Lung microvascular endothelial cell (primary cell): ENCODE data around the gene ASNS. TPM values are rescaled to one million over a fixed set of nuclear protein-coding genes. Genes with fewer than 3 reads are reported as not detected.

Source experiments
- DNase-seq, 2 donors: peaks; one replicate each; pipeline versions ENCODE4 v3.0.0 to v3.0.0-alpha.2; 2010; ENCODE audit warnings: low read depth in 2 of 2
- total RNA-seq: library from RNA; depleted of rRNA; stranded (reverse); fragments of >200 nt; gene quantifications from 2 replicates; pipeline ENCODE4 v1.2.1, GENCODE V29; 2014

ASNS gene
- total RNA-seq, 1 donor from 2014 or later = 6.3 TPM

DNA sequence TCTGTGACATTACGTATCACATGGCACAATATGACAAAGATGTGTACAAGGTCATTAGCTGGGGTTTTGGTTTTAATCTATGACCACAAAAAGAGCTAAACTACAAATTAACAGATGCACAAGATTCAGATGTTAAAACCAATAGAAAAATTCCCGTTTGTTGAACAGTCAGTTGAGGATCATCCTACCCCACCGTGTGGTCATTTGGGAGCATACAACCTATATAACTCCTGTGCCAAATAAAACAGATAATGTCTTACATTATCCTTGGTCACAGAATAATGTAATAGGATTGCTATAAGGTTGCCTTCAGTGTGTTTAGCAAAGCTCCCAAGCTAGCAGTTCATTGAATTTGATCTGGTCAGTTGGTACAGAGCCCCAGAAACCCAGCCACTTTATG is 28.2 kb downstream of the ASNS start:
- peak; percentile 14 to 25 for DNase-seq

- no peak for DNase-seq
Observed at GRCh38 chr7:97842772-97843345, 29.3 kb downstream of the ASNS start.

DNA sequence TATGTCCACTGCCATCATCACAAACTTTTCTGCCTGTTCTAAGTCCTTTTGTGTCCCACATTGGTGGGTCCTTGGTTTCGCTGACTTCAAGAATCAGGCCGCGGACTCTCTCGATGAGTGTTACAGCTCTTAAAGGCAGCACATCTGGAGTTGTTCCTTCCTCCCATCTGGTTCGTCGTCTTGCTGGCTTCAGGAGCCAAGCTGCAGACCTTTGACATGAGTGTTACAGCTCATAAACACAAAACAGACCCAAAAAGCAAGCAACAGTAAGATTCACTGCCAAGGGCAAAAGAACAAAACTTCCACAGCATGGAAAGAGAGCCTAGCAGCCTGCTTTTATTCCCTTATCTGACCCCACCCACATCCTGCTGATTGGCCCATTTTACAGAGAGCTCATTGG is 30.2 kb downstream of the ASNS start:
- DNase-seq = no peak

- DNase-seq = peak; percentile 65 to 74
Observed at GRCh38 chr7:97835296-97836138, 36.7 kb downstream of the ASNS start.

DNA sequence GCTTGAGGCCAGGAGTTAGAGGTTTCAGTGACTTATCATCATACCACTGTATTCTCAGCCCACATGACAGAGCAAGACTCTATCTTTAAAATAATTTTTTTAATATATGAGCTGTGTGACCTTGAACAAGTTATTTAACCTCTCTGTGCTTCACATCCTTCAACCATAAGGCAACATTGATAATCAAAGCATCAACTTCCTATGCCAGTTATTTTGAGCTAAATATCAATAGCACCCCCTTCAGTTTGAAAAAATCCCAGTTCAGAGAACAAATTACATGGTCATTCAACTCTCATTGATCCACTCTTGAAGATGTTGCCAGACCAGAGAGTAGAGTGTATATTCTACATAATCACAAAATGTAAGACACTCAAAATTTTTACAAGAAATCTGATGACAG is 53.0 kb downstream of the ASNS start:
- no peak for DNase-seq

- no peak for DNase-seq
Observed at GRCh38 chr7:97818066-97818663, 54.0 kb downstream of the ASNS start.

Other genes with a start within 250 kb of the ASNS start
- gene TAC1, start 140.3 kb downstream of the ASNS start, total RNA-seq = not detected in 2 replicates
- not detected in 2 replicates for gene OCM2, start 117.8 kb upstream of the ASNS start, total RNA-seq
- gene LMTK2, start 234.5 kb upstream of the ASNS start, total RNA-seq = 6.5 and 7.1 TPM in 2 replicates